ENCODE measurements around the gene ZHX3.

Gene ZHX3

GRCh38 chr20:41355192-41355591 is 37.7 kb upstream of the ZHX3 start:
- DNase-seq: no peak

- no peak for DNase-seq
Measured at GRCh38 chr20:41353530-41353929, 36.0 kb upstream of the ZHX3 start.

DNA sequence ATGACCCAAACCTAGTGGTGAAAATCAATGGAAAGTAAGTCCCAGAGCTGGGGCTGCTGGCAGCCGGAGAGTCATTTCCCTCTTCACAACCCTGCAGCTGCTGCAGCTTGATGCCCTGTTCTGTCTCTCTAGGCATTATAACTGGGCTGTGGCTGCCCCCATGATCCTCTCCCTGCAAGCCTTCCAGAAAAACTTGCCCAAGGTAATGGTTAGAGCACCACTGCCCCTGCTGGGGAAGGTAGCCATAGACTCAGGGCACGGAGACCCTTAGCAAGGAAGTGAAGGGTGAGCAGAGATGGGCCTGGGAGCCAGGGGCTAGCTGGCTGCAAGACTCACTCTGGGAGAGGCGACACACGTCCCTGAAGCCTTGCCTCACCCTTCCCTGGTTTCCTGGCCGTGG is 35.1 kb upstream of the ZHX3 start:
- DNase-seq: no peak

DNA sequence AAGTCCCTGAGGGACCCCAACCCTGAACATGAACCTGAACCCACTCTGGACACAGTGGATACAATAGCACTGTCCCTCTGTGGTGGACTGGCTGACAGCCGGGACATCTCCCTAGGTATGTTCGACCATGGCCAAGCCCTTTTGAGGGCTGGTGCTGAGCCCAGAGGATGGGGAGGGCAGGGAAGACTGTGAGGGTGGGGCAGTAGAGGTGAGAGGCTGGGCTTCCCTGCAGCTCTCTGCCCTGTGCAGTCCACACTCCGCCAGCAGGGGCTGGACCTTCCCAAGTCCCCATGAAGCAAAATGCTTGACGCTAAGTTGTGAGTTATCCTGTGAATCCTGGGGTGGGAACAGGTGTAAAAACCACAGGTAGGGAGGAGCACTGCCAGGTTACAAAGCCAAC is 34.6 kb upstream of the ZHX3 start:
- no peak for DNase-seq

DNA sequence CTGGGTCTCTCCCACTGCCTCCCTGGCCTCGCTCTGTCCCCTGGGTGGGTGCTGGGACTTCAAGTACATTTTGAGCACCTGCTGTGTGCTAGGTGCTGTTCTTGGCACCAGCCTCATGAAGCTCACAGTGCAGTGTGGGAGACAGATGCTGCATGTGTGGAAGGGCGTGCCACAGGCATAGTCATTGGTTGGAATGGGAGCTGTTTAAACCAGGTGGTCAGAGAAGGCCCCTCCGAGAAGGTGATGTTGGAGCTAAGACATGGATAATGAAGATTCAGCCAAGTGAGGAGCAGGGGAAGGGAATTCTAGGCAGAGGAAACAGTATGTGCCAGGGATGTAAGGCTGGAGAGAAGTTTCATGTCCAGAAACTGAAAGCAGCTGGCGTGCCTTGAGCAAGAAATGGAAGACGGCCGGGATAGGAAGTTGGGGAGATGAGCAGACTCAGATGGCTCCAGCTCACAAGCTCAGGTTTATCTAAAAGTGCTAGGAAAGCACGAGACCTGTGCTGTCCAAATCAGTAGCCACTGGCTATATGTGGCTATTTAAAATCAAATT is 33.0 kb upstream of the ZHX3 start:
- DNase-seq: no peak

GRCh38 chr20:41349943-41350342 is 32.4 kb upstream of the ZHX3 start:
- no peak for DNase-seq

DNA sequence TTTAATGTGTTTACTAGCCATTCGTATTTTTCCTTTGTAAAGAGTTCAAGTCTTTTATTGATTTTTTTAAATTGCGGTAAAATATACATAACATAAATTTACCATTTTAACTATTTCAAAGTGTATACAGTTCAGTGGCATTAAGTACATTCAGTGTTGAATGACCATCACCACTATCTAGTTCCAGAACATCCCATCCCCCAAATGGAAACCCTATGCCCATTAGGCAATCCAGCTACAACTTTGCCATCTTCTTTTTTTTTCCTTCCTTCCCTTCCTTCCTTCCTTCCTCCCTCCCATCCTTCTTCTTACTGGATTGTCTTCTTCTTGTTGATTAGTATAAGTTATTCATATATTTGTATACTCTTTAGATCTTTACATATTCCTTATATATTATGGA is 31.7 kb upstream of the ZHX3 start:
- DNase-seq: no peak

GRCh38 chr20:41348430-41349172 is 31.1 kb upstream of the ZHX3 start:
- DNase-seq: no peak

- DNase-seq: no peak
Measured at GRCh38 chr20:41347523-41348429, 30.2 kb upstream of the ZHX3 start.

GRCh38 chr20:41345729-41346067 is 28.2 kb upstream of the ZHX3 start:
- no peak for DNase-seq

DNA sequence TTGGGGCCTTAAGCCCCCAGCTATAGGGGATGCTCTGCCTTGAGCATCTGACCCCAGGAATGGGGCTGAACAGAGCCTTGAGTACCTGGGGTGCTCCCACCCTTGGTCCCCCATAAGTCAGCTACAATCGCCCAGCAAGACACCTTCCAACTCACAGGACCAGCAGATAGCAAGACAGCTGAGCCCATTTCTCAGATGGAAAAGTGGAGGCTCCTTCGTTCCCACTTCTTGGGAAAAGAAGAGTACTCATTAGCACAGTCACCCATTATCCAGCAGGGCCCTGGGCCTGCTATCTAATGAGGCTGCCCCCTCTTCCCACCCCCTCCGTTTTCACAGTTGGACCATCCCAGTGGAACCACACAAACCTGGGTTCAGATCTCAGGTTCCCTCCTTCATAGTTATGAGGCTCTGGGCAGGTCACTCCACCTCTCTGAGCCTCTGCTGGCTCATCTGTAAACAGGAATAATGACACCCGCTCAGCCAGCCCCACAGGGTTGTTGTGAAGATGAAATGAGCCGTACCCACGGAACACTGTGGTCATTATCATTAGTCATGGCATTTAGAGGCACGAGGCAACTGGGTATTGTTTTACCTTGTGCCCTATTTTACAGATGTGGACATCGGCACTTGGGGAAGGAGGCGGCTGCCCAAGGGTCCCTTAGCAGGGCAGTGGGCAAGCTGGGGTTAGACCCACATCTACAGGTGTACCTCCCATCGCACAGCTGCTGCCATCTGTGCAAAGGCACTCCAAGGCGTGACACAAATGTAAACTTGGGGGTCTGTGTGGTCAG is 27.6 kb upstream of the ZHX3 start:
- no peak for DNase-seq

- no peak for DNase-seq
Measured at GRCh38 chr20:41344477-41344876, 26.9 kb upstream of the ZHX3 start.

DNA sequence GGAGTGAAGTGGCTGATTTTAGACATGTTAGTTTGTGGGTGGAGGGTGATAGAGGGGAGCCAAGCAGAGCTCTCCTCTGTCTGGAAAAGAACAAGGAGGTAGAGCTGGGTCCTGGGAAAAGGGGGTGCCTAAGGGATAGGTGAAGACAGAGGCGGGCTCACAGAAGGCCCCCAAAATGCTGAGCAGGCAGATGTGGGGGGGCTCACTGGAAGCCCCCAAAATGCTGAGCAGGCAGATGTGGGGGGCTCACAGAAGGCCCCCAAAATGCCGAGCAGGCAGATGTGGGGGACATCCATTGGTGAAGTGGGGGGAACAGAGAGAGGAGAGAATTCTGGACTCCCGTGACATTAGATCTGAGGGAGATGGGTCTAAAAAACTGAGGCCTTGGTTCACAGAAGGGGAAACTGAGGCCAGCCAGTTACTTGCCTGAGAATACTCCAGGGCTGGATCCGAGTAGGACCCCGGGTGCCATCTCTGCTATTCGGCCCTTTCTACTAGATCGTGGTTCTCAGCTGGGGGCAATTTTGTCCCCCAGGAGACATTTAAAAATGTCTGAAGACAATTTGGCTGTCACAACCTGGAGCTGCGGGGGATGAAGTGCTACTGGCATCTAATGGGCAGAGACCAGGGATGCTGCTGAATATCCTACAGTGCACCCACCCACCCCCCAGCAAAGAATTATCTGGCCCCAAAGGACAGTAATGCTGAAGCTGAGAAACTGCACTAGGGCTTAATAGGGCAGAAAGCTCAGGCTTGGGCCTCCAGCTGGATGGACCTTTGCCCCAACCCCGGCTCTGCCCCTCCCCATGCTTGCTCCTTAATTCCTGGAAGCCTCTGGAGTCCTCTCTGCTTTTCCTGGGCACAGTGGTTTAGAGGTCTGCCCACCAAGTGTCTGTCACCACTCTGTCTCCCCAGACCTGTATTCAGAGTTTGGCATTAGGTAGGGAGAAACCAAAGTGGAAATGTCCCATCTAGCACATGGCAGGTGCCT is 25.2 kb upstream of the ZHX3 start:
- no peak for DNase-seq

DNA sequence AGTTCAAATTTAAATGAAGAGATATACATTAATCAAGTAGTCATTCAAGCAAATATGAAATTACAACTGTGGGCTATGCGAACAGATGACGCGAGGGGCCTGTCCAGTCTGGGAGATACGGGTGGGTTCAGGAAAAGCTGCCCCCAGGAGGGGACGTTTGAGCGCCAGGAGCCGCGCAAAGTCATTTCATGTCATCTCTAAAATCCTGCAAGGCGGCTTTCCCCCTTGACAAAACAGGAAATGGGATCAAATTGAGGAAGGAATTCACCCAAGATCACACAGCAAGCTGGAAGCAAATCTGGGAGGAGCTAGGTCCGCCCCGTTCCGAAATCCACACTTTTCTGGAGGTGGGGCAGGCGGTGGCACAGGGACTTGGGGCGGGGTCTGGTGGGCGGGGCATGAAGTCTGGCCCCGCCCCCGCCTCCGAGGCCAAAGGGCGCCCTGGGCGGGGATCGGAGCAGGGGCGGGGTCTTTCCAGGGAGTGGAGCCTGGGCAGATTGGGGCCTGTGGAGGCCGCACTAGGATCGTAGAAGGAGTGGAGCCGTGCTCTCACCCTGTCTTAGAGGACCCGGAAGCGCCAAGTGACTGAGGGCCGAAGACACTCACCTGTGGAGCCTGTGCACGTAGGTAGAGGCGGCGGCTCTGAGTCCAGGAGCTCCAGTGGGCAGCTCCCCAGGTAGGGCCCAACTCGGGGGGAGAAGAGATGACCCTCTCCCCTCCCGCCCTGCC is 23.0 kb upstream of the ZHX3 start, which contains the start of gene LPIN3:
TSS of gene LPIN3 (plus strand) at position 495 of the 729 bp plus-strand sequence. CDS start 4,983 bp downstream, outside the sequence.
- DNase-seq: no peak

DNA sequence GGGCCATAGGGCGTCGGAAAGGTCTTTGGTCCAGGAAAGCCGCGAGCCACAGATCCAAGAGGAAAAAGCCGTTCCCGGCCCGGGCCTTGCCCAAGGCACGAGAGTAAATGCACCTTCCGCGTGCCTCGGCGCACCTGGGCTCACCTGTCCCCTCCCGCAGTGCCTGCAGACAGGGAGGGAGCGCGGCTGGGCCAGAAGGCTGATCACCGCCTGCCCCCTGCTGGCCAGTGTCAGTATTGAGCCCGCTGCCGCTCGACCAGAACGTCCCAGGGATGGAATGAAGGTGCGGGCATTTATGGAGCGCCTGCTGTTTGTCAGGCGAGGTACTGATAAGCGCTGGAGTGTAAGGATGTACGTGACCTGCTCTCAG is 22.4 kb upstream of the ZHX3 start:
- DNase-seq: peak; percentile 38

- DNase-seq: no peak
Measured at GRCh38 chr20:41336711-41337492, 19.4 kb upstream of the ZHX3 start.

DNA sequence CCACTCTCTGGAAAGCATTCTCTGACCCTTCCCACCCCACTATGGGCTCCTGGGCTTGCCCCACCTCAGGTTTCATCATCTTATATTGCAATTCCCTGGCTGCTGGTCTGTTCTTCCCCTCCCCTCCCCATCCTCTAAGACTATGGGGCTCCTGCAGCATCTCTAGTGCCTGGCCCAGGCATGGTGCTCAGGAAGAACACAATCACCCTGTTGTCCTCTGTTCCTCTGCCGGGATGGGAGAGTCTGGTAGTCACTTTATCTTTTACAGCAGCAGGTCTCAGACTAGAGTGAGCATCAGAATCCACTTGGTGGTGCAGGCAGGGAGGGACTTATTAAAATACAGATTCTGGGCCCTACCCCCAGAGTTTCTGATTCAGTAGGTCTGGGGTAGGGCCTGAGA is 18.1 kb upstream of the ZHX3 start:
- DNase-seq: no peak

DNA sequence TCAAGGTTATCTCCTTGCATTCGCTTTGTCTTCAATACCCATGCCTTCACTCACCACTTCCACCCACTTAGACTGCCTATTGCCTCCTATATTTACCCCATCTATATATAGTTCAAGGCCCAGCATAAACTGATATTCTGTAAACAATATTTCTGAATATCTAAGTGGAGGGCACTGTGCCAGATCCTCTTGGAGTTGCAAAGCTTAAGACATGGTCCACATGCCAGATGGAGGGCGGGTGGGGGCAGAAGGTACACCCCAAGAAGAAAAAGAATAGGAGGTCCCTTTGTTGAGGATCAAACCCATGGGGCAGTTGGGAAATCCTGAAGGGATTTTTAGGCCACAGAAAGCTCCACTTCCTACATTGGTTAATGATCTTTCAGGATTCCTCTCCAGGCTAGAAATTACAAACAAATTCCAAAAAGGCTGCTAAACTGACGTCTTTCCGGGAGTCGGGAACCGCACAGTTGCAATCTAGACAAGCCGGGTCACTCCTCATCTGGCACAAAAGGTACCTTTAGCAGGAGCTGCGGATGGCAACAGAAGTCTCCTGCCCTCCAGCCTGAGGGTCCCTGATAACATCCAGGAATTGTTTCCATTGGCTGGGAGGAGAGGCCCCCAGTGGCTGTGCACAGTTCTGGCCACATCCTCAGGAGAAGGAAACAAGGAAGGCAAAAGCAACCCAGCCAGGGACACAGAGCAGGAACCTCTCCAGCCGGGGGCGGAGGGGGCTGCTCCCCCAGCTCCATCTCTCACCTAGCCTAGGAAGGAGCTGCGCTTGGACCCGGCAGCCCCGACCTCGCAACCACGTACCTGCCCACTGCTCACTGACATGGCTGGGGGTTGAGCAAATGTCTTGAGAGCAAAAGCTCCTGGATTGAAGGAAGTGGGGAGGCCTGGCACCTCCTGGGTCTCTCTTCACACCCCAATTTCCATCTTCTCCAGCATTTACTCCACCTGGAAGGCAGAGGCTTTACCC is 17.2 kb upstream of the ZHX3 start:
- DNase-seq: no peak

- no peak for DNase-seq
Measured at GRCh38 chr20:41334036-41334435, 16.5 kb upstream of the ZHX3 start.

All from NCI-H1092 treated with DMSO at 0.1 percent for 48 hours (cell line).